ENCODE measurements around the gene TRIM33. TPM values are rescaled to one million over a fixed set of nuclear protein-coding genes. Genes with fewer than 3 reads are reported as not detected.

TRIM33 gene
- total and polyA plus RNA-seq, 2 of the 13 experiments (the other 11 are each of a cell fraction or from before 2014, with no cell fraction given): 35.5 to 42.2 TPM

- TF ChIP-seq CCDC6 (CRISPR knock-in tag; IDR thresholded peaks at IDR 0.05) (peak; percentile 63), ZNF710 (CRISPR knock-in tag; IDR thresholded peaks at IDR 0.05; ENCODE audit: borderline replicate concordance) (peak; percentile 97), ZNF577 (CRISPR knock-in tag; IDR thresholded peaks at IDR 0.05; ENCODE audit: borderline replicate concordance, low read depth) (no peak), EEA1 (CRISPR knock-in tag; IDR thresholded peaks at IDR 0.05; ENCODE audit: borderline replicate concordance) (no peak), SALL1 (CRISPR knock-in tag; IDR thresholded peaks at IDR 0.05) (peak; percentile 96), ZBTB2 (CRISPR knock-in tag; IDR thresholded peaks at IDR 0.05; ENCODE audit: low read depth) (no peak), ZEB1 (IDR thresholded peaks at IDR 0.05; ENCODE audit: insufficient replicate concordance, low read depth) (peak; percentile 55), ZNF629 (CRISPR knock-in tag; conservative IDR thresholded peaks at IDR 0.05) (no peak), CBX2 (IDR thresholded peaks at IDR 0.05; ENCODE audit: low read depth, low read length) (no peak), CBX2 (CRISPR knock-in tag; IDR thresholded peaks at IDR 0.05; ENCODE audit: low read depth) (no peak), ZNF567 (CRISPR knock-in tag; IDR thresholded peaks at IDR 0.05; ENCODE audit: borderline replicate concordance) (no peak), ZFAT (CRISPR knock-in tag; conservative IDR thresholded peaks at IDR 0.05) (no peak), CEBPB (IDR thresholded peaks at IDR 0.05; ENCODE audit: borderline replicate concordance, low read depth, low read length) (peak; percentile 43; the same call in 1 of the 2 replicates), FOXO4 (CRISPR knock-in tag; conservative IDR thresholded peaks at IDR 0.05) (no peak), ZNF234 (CRISPR knock-in tag; conservative IDR thresholded peaks at IDR 0.05) (no peak), ZNF580 (CRISPR knock-in tag; IDR thresholded peaks at IDR 0.05; ENCODE audit: borderline replicate concordance, low read depth) (no peak), ZFP36L1 (CRISPR knock-in tag; IDR thresholded peaks at IDR 0.05) (peak; percentile 90), TRIM22 (IDR thresholded peaks at IDR 0.05) (no peak), ZNF10 (CRISPR knock-in tag; IDR thresholded peaks at IDR 0.05; ENCODE audit: borderline replicate concordance, low read depth) (no peak), TBX3 (IDR thresholded peaks at IDR 0.05; ENCODE audit: borderline replicate concordance) (peak; percentile 93), ZNF558 (CRISPR knock-in tag; IDR thresholded peaks at IDR 0.05; ENCODE audit: borderline replicate concordance) (no peak), ZNF766 (CRISPR knock-in tag; IDR thresholded peaks at IDR 0.05; ENCODE audit: borderline replicate concordance) (no peak), POLR2AphosphoS5 (IDR thresholded peaks at IDR 0.05; ENCODE audit: low read depth, low read length) (no peak), SYNCRIP (IDR thresholded peaks at IDR 0.05; ENCODE audit: insufficient read depth, low read depth, low read length) (no peak), HOXD1 (CRISPR knock-in tag; IDR thresholded peaks at IDR 0.05) (0 out of 2 replicates have a peak, but pooled peaks have one; percentile 67), ZNF367 (CRISPR knock-in tag; IDR thresholded peaks at IDR 0.05; ENCODE audit: borderline replicate concordance) (no peak)
Observed at GRCh38 chr1:114467491-114467890, 43.5 kb downstream of the TRIM33 start (continued).
